Esophagus muscularis mucosa (tissue), 4 donors: ENCODE data around the gene INTS11. TPM values are rescaled to one million over a fixed set of nuclear protein-coding genes. Genes with fewer than 3 reads are reported as not detected.

Source experiments
- DNase-seq: peaks from one replicate; pipeline ENCODE4 v3.0.0-alpha.2; 2017; ENCODE audit errors: extremely low spot score
- H3K27ac ChIP-seq, 4 donors: fragments of 200-600 bp; sonication (generic); replicated peaks in 1 of 4; 1 replicate in 3 of 4; 2 replicates in 1 of 4; pipeline ENCODE4 v1.5.1; 2016 to 2019; ENCODE audit warnings: mild to moderate bottlenecking in 1 of 4
- H3K27me3 ChIP-seq, 4 donors: fragments of 200-600 bp; sonication (generic); one replicate each; pipeline versions ENCODE4 v1.5.1 to v1.6.0; 2016 to 2019
- H3K36me3 ChIP-seq, 4 donors: fragments of 200-600 bp; sonication (generic); one replicate each; pipeline ENCODE4 v1.5.1; 2016 to 2019
- H3K4me1 ChIP-seq, 4 donors: fragments of 200-600 bp; sonication (generic); one replicate each; pipeline ENCODE4 v1.5.1; 2016 to 2019
- H3K4me3 ChIP-seq, 4 donors: fragments of 200-600 bp; sonication (generic); 1 replicate in 2 of 4; 2 replicates in 2 of 4; pipeline ENCODE4 v1.5.1; 2016 to 2019; ENCODE audit warnings: mild to moderate bottlenecking in 4 of 4, moderate library complexity in 1 of 4
- H3K9me3 ChIP-seq, 4 donors: fragments of 200-600 bp; sonication (generic); 1 replicate in 3 of 4; 2 replicates in 1 of 4; pipeline ENCODE4 v1.5.1; 2016 to 2019
- EP300 ChIP-seq: sonication (generic); formaldehyde crosslinking; IDR thresholded peaks from one replicate; pipeline ENCODE4 v1.6.1; 2017; ENCODE audit warnings: antibody characterized with exemption
- POLR2A ChIP-seq: fragments of 450-650 bp; IDR thresholded peaks from one replicate; pipeline ENCODE4 v1.6.1; 2017; ENCODE audit warnings: antibody characterized with exemption, moderate library complexity, mild to moderate bottlenecking, low read depth
- POLR2AphosphoS5 ChIP-seq, 2 donors: sonication (generic); formaldehyde crosslinking; IDR thresholded peaks; one replicate each; pipeline ENCODE4 v1.6.1; 2017; ENCODE audit warnings: antibody characterized with exemption in 2 of 2
- WGBS: methylation state at CpG from one replicate; pipeline ENCODE4 v1.1.5; 2018; 5-methylcytosine and 5-hydroxymethylcytosine counted together
- intact Hi-C: fragments of 100-400 bp; cut with DNase I; formaldehyde crosslinking; loops from one replicate; pipeline ENCODE4 v1.15.1; 2023
- small RNA-seq, 3 donors: library from RNA; depleted of rRNA; stranded (forward); fragments of <200 nt; gene quantifications; one replicate each; pipeline ENCODE3, GENCODE V24; 2016
- total RNA-seq, 4 donors: library from RNA; depleted of rRNA; stranded (reverse); fragments of >200 nt; gene quantifications; one replicate each; pipeline versions ENCODE4 v1.1.0 to v1.2.1, GENCODE V29; 2016
- TF ChIP-seq, protein P1 (sequence below), 3 experiments: fragments of 200-600 bp in 2 of 3; fragments of 450-650 bp in 1 of 3; sonication (generic) in 2 of 3; IDR thresholded peaks; one replicate each; pipeline ENCODE4 v1.5.1; 2017 to 2019; ENCODE audit warnings: antibody characterized with exemption in 3 of 3, mild to moderate bottlenecking in 2 of 3, moderate library complexity in 1 of 3

INTS11 gene
- total RNA-seq, 4 donors from 2014 or later = 75.9 to 121 (median 87.8) TPM

DNA sequence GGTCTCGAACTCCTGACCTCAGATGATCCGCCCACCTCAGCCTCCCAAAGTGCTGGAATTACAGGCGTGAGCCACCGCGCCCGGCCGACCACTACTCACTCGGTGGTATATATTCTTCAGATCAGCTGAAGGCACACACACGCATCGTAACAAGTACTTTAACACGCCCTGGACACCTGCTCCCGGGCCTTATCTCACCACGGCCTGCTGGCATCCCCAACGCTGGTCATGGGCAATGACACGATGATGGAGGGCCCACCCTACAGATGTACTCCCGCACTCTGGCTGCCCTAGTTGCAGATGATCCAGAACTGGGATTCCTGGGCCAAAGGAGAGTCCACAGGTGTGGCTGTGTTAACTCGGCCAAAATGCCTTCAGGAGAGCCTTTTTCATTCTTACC is 62.4 kb downstream of the INTS11 start:
- H3K9me3 ChIP-seq = no peaks in the 10 kb centered on the region
- H3K27ac ChIP-seq = no peak overlapping the region
- WGBS = 96% methylated on average over 17 of the region's 17 CpGs
- no peak for DNase-seq
- H3K36me3 ChIP-seq = peaks cover 44 to 100% (median 88%) of the 10 kb centered on the region in 4 donors
- TF ChIP-seq, protein P1, sequence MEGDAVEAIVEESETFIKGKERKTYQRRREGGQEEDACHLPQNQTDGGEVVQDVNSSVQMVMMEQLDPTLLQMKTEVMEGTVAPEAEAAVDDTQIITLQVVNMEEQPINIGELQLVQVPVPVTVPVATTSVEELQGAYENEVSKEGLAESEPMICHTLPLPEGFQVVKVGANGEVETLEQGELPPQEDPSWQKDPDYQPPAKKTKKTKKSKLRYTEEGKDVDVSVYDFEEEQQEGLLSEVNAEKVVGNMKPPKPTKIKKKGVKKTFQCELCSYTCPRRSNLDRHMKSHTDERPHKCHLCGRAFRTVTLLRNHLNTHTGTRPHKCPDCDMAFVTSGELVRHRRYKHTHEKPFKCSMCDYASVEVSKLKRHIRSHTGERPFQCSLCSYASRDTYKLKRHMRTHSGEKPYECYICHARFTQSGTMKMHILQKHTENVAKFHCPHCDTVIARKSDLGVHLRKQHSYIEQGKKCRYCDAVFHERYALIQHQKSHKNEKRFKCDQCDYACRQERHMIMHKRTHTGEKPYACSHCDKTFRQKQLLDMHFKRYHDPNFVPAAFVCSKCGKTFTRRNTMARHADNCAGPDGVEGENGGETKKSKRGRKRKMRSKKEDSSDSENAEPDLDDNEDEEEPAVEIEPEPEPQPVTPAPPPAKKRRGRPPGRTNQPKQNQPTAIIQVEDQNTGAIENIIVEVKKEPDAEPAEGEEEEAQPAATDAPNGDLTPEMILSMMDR (IDR thresholded peaks at IDR 0.05) = no peak
- no peak for TF ChIP-seq POLR2AphosphoS5 (IDR thresholded peaks at IDR 0.05)
- no peak for TF ChIP-seq POLR2A
- no peak for TF ChIP-seq EP300
- H3K4me1 ChIP-seq = peaks cover 0 to 23% (median 8%) of the 10 kb centered on the region in 4 donors
- intact Hi-C loops = no loop called here
- no peak overlapping the region for H3K4me3 ChIP-seq
- no peaks in the 10 kb centered on the region for H3K27me3 ChIP-seq

Small RNA genes within 50 kb of the gene (small RNA-seq; reads per million reads assigned to genes)
- gene MIR6726 = 0 to 0.51 (median 0.33) reads per million in 3 donors

Other genes starting within 250 kb of the INTS11 start
- 10 to 100 TPM in 1 of 4 donors, 1 to 10 TPM in 3; 4.2 to 11.9 (median 8.5) TPM for gene C1orf159, start 208.6 kb downstream of the INTS11 start, total RNA-seq
- gene TTLL10, start 150.8 kb downstream of the INTS11 start, total RNA-seq = under 1 TPM in 1 of 4 donors, not detected in 3; 0.17 TPM
- under 1 TPM in 2 of 4 donors, not detected in 2; 0.29 to 0.66 TPM for gene TNFRSF18, start 118.1 kb downstream of the INTS11 start, total RNA-seq
- 1 to 10 TPM in 2 of 4 donors, under 1 TPM in 2; 0.50 to 2.1 (median 0.93) TPM for gene TNFRSF4, start 110.5 kb downstream of the INTS11 start, total RNA-seq
- 100 to 1,000 TPM in 3 of 4 donors, 10 to 100 TPM in 1; 88.5 to 125 (median 107) TPM for gene SDF4, start 92.7 kb downstream of the INTS11 start, total RNA-seq
- 10 to 100 TPM; 10.4 to 24.6 (median 21.0) TPM for gene B3GALT6, start 92.4 kb downstream of the INTS11 start, total RNA-seq
- gene C1QTNF12, start 77.9 kb downstream of the INTS11 start, total RNA-seq = under 1 TPM in 2 of 4 donors, not detected in 2; 0.33 to 0.52 TPM
- gene UBE2J2, start 50.8 kb downstream of the INTS11 start, total RNA-seq = 10 to 100 TPM; 34.9 to 61.4 (median 49.5) TPM
- 1 to 10 TPM in 3 of 4 donors, under 1 TPM in 1; 0.83 to 4.1 (median 1.9) TPM for gene SCNN1D, start 44.2 kb downstream of the INTS11 start, total RNA-seq
- gene ACAP3, start 16.7 kb downstream of the INTS11 start, total RNA-seq = 10 to 100 TPM; 34.8 to 63.2 (median 47.4) TPM
- 10 to 100 TPM; 10.3 to 24.7 (median 21.7) TPM for gene PUSL1, start 16.1 kb downstream of the INTS11 start, total RNA-seq
- gene CPTP, start 142 bp upstream of the INTS11 start, total RNA-seq = 10 to 100 TPM; 15.4 to 44.9 (median 31.5) TPM
- gene TAS1R3, start 6.6 kb upstream of the INTS11 start, total RNA-seq = under 1 TPM in 2 of 4 donors, not detected in 2; 0.17 to 0.32 TPM
- 100 to 1,000 TPM in 2 of 4 donors, 10 to 100 TPM in 2; 66.9 to 141 (median 114) TPM for gene DVL1, start 24.8 kb upstream of the INTS11 start, total RNA-seq
- 100 to 1,000 TPM in 2 of 4 donors, 10 to 100 TPM in 2; 68.5 to 129 (median 87.2) TPM for gene MXRA8, start 33.9 kb upstream of the INTS11 start, total RNA-seq
- 100 to 1,000 TPM in 3 of 4 donors, 10 to 100 TPM in 1; 98.4 to 152 (median 117) TPM for gene AURKAIP1, start 50.5 kb upstream of the INTS11 start, total RNA-seq
- 100 to 1,000 TPM in 2 of 4 donors, 10 to 100 TPM in 2; 73.4 to 136 (median 108) TPM for gene CCNL2, start 74.7 kb upstream of the INTS11 start, total RNA-seq
- gene MRPL20, start 82.6 kb upstream of the INTS11 start, total RNA-seq = 100 to 1,000 TPM; 144 to 175 (median 155) TPM
- 10 to 100 TPM in 2 of 4 donors, 1 to 10 TPM in 2; 8.1 to 19.2 (median 9.8) TPM for gene ANKRD65, start 96.6 kb upstream of the INTS11 start, total RNA-seq
- gene VWA1, start 111.0 kb upstream of the INTS11 start, total RNA-seq = 100 to 1,000 TPM in 2 of 4 donors, 10 to 100 TPM in 2; 99.7 to 168 (median 116) TPM
- gene ATAD3C, start 125.0 kb upstream of the INTS11 start, total RNA-seq = 1 to 10 TPM in 1 of 4 donors, under 1 TPM in 3; 0.32 to 2.4 (median 0.58) TPM
- 10 to 100 TPM in 2 of 4 donors, 1 to 10 TPM in 2; 9.7 to 14.9 (median 10.0) TPM for gene ATAD3B, start 147.1 kb upstream of the INTS11 start, total RNA-seq
- 10 to 100 TPM; 18.3 to 29.3 (median 25.2) TPM for gene ATAD3A, start 187.5 kb upstream of the INTS11 start, total RNA-seq
- 10 to 100 TPM in 2 of 4 donors, 1 to 10 TPM in 2; 8.7 to 22.1 (median 13.9) TPM for gene TMEM240, start 216.0 kb upstream of the INTS11 start, total RNA-seq